ENCODE results near the gene SCO2. TPM values are rescaled to one million over a fixed set of nuclear protein-coding genes. Genes with fewer than 3 reads are reported as not detected.

Gene SCO2
- polyA plus RNA-seq, 3 donors from 2014 or later: 8.3 to 14.8 (median 9.9) TPM

- H3K36me3 Mint-ChIP-seq: no peaks in the 10 kb centered on the region
- peaks cover 0 to 8% (median 5%) of the 10 kb centered on the region in 3 donors for H3K27me3 Mint-ChIP-seq (ENCODE audit: low read depth in 3 of 3)
- H3K9me3 Mint-ChIP-seq: no peaks in the 10 kb centered on the region
- no peak for DNase-seq
- H3K4me1 Mint-ChIP-seq: no peaks in the 10 kb centered on the region
- H3K27ac Mint-ChIP-seq: no peak within 1 kb of the TSS
- H3K4me3 Mint-ChIP-seq: no peak within 1 kb of the TSS
These were observed 38.7 kb downstream of the SCO2 start, which contains the start of gene MIOX for GRCh38 chr22:50486561-50487289. Gene MIOX, plus strand, starts transcription at chr22:50486859. Its CDS starts 39 bp downstream, at chr22:50486898.

GRCh38 chr22:50485221-50486131 lies 39.9 kb downstream of the SCO2 start:
- no peaks in the 10 kb centered on the region for H3K36me3 Mint-ChIP-seq

GRCh38 chr22:50483977-50484853 lies 41.2 kb downstream of the SCO2 start:
- peaks cover 4 to 8% of the 10 kb centered on the region in 2 donors for H3K4me1 Mint-ChIP-seq
- H3K27ac Mint-ChIP-seq: no peak overlapping the region
- no peaks in the 10 kb centered on the region for H3K9me3 Mint-ChIP-seq
- no peaks in the 10 kb centered on the region for H3K36me3 Mint-ChIP-seq
- H3K27me3 Mint-ChIP-seq (ENCODE audit: low read depth in 3 of 3): peaks cover 0 to 8% (median 8%) of the 10 kb centered on the region in 3 donors
- no peak for DNase-seq
- no peak overlapping the region for H3K4me3 Mint-ChIP-seq

More at GRCh38 chr22:50485221-50486131, 39.9 kb downstream of the SCO2 start:
- Mint-ChIP-seq H3K4me1 (no peaks in the 10 kb centered on the region), H3K4me3 (no peak overlapping the region), H3K27me3 (ENCODE audit: low read depth in 3 of 3) (peaks cover 0 to 8% (median 2%) of the 10 kb centered on the region in 3 donors), H3K9me3 (no peaks in the 10 kb centered on the region), H3K27ac (peak overlapping the region in 1 of 6 donors; percentile 36)
- no peak for DNase-seq

GRCh38 chr22:50483556-50483955 lies 41.8 kb downstream of the SCO2 start:
- H3K36me3 Mint-ChIP-seq: no peaks in the 10 kb centered on the region
- DNase-seq: no peak
- H3K27me3 Mint-ChIP-seq (ENCODE audit: low read depth in 3 of 3): peaks cover 0 to 8% (median 7%) of the 10 kb centered on the region in 3 donors
- H3K9me3 Mint-ChIP-seq: no peaks in the 10 kb centered on the region
- H3K27ac Mint-ChIP-seq: no peak overlapping the region
- peaks cover 4 to 8% of the 10 kb centered on the region in 2 donors for H3K4me1 Mint-ChIP-seq
- no peak overlapping the region for H3K4me3 Mint-ChIP-seq

- H3K27ac Mint-ChIP-seq: no peak overlapping the region
- H3K4me3 Mint-ChIP-seq: peak overlapping the region in 2 of 5 donors; percentile 9 to 17
- peaks cover 0 to 8% (median 7%) of the 10 kb centered on the region in 3 donors for H3K27me3 Mint-ChIP-seq (ENCODE audit: low read depth in 3 of 3)
- H3K9me3 Mint-ChIP-seq: no peaks in the 10 kb centered on the region
- H3K4me1 Mint-ChIP-seq: peaks cover 4 to 8% of the 10 kb centered on the region in 2 donors
- DNase-seq: no peak
- H3K36me3 Mint-ChIP-seq: no peaks in the 10 kb centered on the region
These were observed 42.3 kb downstream of the SCO2 start for GRCh38 chr22:50483106-50483505.

GRCh38 chr22:50482107-50483074 lies 43.0 kb downstream of the SCO2 start:
- Mint-ChIP-seq H3K36me3 (no peaks in the 10 kb centered on the region), H3K4me1 (peaks cover 4 to 8% of the 10 kb centered on the region in 2 donors), H3K4me3 (peak overlapping the region in 4 of 5 donors; percentile 53 to 70 (median 64)), H3K27ac (no peak overlapping the region), H3K27me3 (ENCODE audit: low read depth in 3 of 3) (peaks cover 0 to 8% (median 7%) of the 10 kb centered on the region in 3 donors), H3K9me3 (no peaks in the 10 kb centered on the region)
- DNase-seq: no peak

- Mint-ChIP-seq H3K36me3 (no peaks in the 10 kb centered on the region), H3K27ac (peak within 1 kb of the TSS in 2 of 6 donors; percentile 18 to 58), H3K9me3 (no peaks in the 10 kb centered on the region), H3K27me3 (ENCODE audit: low read depth in 3 of 3) (peaks cover 0 to 7% (median 6%) of the 10 kb centered on the region in 3 donors), H3K4me3 (peak within 1 kb of the TSS; percentile 68 to 75 (median 69)), H3K4me1 (peaks cover 4 to 8% of the 10 kb centered on the region in 2 donors)
- DNase-seq: peak; percentile 67 to 69 (median 67)
These were observed 43.8 kb downstream of the SCO2 start, which contains the start of gene ADM2 for GRCh38 chr22:50481440-50482106. Gene ADM2, plus strand, starts transcription at chr22:50481543. Its CDS starts 305 bp downstream, at chr22:50481848.

GRCh38 chr22:50481045-50481439 lies 44.4 kb downstream of the SCO2 start:
- H3K27ac Mint-ChIP-seq: no peak overlapping the region
- H3K36me3 Mint-ChIP-seq: no peaks in the 10 kb centered on the region
- H3K27me3 Mint-ChIP-seq (ENCODE audit: low read depth in 3 of 3): peaks cover 0 to 11% (median 7%) of the 10 kb centered on the region in 3 donors
- H3K9me3 Mint-ChIP-seq: no peaks in the 10 kb centered on the region
- H3K4me1 Mint-ChIP-seq: peaks cover 4 to 8% of the 10 kb centered on the region in 2 donors
- no peak for DNase-seq
- H3K4me3 Mint-ChIP-seq: peak overlapping the region; percentile 39 to 69 (median 61)

- peaks cover 0 to 16% (median 7%) of the 10 kb centered on the region in 3 donors for H3K27me3 Mint-ChIP-seq (ENCODE audit: low read depth in 3 of 3)
- H3K27ac Mint-ChIP-seq: peak overlapping the region in 1 of 6 donors; percentile 18
- H3K9me3 Mint-ChIP-seq: no peaks in the 10 kb centered on the region
- DNase-seq: no peak
- no peaks in the 10 kb centered on the region for H3K36me3 Mint-ChIP-seq
- peaks cover 4 to 12% of the 10 kb centered on the region in 2 donors for H3K4me1 Mint-ChIP-seq
- peak overlapping the region; percentile 30 to 75 (median 69) for H3K4me3 Mint-ChIP-seq
These were observed 45.7 kb downstream of the SCO2 start for GRCh38 chr22:50479721-50480120.

GRCh38 chr22:50477923-50478322 lies 47.5 kb downstream of the SCO2 start:
- no peak overlapping the region for H3K27ac Mint-ChIP-seq
- no peak overlapping the region for H3K4me3 Mint-ChIP-seq
- no peaks in the 10 kb centered on the region for H3K9me3 Mint-ChIP-seq
- no peak for DNase-seq
- H3K36me3 Mint-ChIP-seq: no peaks in the 10 kb centered on the region
- H3K4me1 Mint-ChIP-seq: peaks cover 18 to 25% of the 10 kb centered on the region in 2 donors
- H3K27me3 Mint-ChIP-seq (ENCODE audit: low read depth in 3 of 3): peaks cover 5 to 26% (median 10%) of the 10 kb centered on the region in 3 donors

GRCh38 chr22:50476868-50477267 lies 48.5 kb downstream of the SCO2 start:
- Mint-ChIP-seq H3K4me1 (peaks cover 28 to 36% of the 10 kb centered on the region in 2 donors), H3K4me3 (peak overlapping the region; percentile 33 to 73 (median 64)), H3K27ac (peak overlapping the region; percentile 39 to 78 (median 69)), H3K9me3 (no peaks in the 10 kb centered on the region), H3K27me3 (ENCODE audit: low read depth in 3 of 3) (peaks cover 5 to 27% (median 8%) of the 10 kb centered on the region in 3 donors), H3K36me3 (no peaks in the 10 kb centered on the region)
- no peak for DNase-seq

- Mint-ChIP-seq H3K9me3 (no peaks in the 10 kb centered on the region), H3K27ac (peak overlapping the region in 5 of 6 donors; percentile 59 to 78 (median 71)), H3K36me3 (no peaks in the 10 kb centered on the region), H3K4me1 (peaks cover 38 to 48% of the 10 kb centered on the region in 2 donors), H3K4me3 (peak overlapping the region; percentile 54 to 73 (median 62)), H3K27me3 (ENCODE audit: low read depth in 3 of 3) (peaks cover 5 to 28% (median 8%) of the 10 kb centered on the region in 3 donors)
- no peak for DNase-seq
These were observed 49.8 kb downstream of the SCO2 start for GRCh38 chr22:50475652-50476002.

Data from immature natural killer cell (primary cell).